Ishikawa (cell line): ENCODE measurements around the gene FHIP1A.

Source experiments
- CREB1 ChIP-seq: IDR thresholded peaks from 2 replicates; pipeline ENCODE4 v1.6.1; 2012; ENCODE audit warnings: low read depth
- EP300 ChIP-seq: IDR thresholded peaks from 2 replicates; pipeline ENCODE4 v1.6.1; 2012; ENCODE audit warnings: borderline replicate concordance
- RAD21 ChIP-seq: IDR thresholded peaks from 2 replicates; pipeline ENCODE4 v1.6.1; 2012; ENCODE audit warnings: low read depth
- YY1 ChIP-seq: IDR thresholded peaks from 2 replicates; pipeline ENCODE4 v1.6.1; 2012; ENCODE audit warnings: low read depth
- TF ChIP-seq, protein P1 (sequence below): IDR thresholded peaks from 2 replicates; pipeline ENCODE4 v1.6.1; 2012
- TF ChIP-seq, protein P2 (sequence below): IDR thresholded peaks from 2 replicates; pipeline ENCODE4 v1.6.1; 2012

DNA sequence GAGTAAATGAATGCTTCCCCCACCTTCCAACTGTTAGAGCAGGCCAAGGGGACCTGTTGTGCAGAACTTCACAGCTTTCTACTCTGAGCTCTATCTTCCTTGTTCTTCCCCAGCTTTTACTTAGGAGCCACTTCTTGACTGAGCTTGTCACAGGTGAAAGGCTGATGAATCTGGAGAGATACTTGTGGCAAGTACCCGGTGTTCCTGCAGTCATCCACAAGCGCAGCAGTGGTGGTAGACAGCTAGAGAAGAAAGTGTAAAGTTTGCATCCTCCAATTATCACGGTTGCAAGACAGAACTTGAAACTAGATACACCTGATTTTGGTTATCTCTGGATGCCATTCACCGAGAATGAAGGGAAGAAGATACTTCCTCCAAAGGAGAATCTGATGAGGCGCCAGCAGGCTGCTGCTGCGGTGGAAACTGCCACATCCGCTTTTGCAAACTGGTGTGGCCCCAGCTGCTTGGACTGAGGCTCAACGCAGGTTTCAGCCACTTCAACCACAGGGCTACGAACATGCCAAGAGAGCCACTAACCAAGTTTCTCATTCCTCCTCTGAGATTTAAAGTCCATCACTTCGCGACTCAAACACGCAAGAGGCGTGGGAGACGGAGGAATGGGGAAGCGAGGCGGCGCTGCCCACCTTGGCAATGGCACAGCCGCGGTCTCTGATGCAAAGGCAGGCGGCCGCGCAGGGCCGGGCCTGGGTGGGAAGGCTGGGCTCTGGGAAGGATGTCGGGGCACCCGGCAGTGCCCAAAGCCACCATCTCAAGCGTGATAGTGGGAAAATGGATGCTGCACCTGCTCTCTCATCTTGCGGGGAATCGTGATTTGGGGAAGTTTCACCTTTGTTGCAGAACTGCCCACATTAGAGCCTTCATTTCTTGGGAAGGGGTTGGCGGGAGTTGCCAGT, 1.3 kb upstream of the FHIP1A start:
- TF ChIP-seq, protein P1, sequence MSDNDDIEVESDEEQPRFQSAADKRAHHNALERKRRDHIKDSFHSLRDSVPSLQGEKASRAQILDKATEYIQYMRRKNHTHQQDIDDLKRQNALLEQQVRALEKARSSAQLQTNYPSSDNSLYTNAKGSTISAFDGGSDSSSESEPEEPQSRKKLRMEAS = no peak
- TF ChIP-seq, protein P2, sequence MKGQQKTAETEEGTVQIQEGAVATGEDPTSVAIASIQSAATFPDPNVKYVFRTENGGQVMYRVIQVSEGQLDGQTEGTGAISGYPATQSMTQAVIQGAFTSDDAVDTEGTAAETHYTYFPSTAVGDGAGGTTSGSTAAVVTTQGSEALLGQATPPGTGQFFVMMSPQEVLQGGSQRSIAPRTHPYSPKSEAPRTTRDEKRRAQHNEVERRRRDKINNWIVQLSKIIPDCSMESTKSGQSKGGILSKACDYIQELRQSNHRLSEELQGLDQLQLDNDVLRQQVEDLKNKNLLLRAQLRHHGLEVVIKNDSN = no peak
- no peak for TF ChIP-seq CREB1
- TF ChIP-seq RAD21 = no peak
- no peak for TF ChIP-seq YY1
- no peak for TF ChIP-seq EP300
